ENCODE results near the gene OR6S1.
"Not testable (repeated sequence)": the region's sequence is repeated elsewhere in the genome, so short reads cannot be mapped to it uniquely, and the experiment has no call there.

Gene OR6S1

GRCh38 chr14:20675669-20676068 lies 34.2 kb upstream of the OR6S1 start:
- H3K27ac ChIP-seq = no peak overlapping the region
- peaks cover 2% of the 10 kb centered on the region for H3K9me3 ChIP-seq (ENCODE audit: severe bottlenecking)
- no peak overlapping the region for H3K4me3 ChIP-seq (ENCODE audit: low read depth, low read length)
- no peaks in the 10 kb centered on the region for H3K36me3 ChIP-seq
- TF ChIP-seq, protein P1, sequence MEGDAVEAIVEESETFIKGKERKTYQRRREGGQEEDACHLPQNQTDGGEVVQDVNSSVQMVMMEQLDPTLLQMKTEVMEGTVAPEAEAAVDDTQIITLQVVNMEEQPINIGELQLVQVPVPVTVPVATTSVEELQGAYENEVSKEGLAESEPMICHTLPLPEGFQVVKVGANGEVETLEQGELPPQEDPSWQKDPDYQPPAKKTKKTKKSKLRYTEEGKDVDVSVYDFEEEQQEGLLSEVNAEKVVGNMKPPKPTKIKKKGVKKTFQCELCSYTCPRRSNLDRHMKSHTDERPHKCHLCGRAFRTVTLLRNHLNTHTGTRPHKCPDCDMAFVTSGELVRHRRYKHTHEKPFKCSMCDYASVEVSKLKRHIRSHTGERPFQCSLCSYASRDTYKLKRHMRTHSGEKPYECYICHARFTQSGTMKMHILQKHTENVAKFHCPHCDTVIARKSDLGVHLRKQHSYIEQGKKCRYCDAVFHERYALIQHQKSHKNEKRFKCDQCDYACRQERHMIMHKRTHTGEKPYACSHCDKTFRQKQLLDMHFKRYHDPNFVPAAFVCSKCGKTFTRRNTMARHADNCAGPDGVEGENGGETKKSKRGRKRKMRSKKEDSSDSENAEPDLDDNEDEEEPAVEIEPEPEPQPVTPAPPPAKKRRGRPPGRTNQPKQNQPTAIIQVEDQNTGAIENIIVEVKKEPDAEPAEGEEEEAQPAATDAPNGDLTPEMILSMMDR (IDR thresholded peaks at IDR 0.05; ENCODE audit: low read depth, low read length) = no peak
- no peak for DNase-seq
- H3K27me3 ChIP-seq (ENCODE audit: insufficient read depth, low read depth, severe bottlenecking) = peaks cover 89% of the 10 kb centered on the region

DNA sequence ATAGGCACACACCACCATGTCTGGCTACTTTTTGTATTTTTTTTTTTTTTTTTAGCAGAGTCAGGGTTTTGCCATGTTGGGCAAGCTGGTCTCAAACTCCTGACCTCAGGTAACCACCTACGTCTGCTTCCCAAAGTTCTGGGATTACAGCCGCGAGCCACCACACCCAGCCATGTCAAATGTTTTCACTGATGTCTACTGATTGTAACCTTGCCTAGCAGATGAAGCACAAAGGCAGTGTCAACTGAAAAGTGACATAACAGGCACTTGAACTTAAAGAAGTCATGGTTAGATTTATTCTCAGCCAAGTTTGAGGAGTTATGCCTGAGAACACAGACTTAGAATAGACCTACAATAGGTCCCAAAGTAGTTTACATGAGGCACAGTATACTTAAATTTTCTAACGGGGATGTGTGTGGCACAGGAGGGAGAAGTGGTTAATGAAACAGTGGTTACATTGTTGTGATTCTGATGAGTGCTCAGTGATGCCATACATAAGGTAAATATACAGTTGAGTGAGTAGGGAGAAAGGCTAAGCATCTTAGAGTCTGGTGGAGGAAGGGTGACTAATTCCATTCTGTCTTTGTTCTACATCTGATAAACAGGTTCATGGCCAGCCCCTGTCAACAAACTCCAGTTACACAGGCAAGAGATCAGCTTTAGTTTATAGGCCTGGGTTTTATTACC lies 30.2 kb upstream of the OR6S1 start:
- no peaks in the 10 kb centered on the region for H3K9me3 ChIP-seq (ENCODE audit: severe bottlenecking)
- H3K36me3 ChIP-seq = no peaks in the 10 kb centered on the region
- no peak for DNase-seq
- TF ChIP-seq, protein P1 (IDR thresholded peaks at IDR 0.05; ENCODE audit: low read depth, low read length) = no peak
- no peak overlapping the region for H3K4me3 ChIP-seq (ENCODE audit: low read depth, low read length)
- H3K27me3 ChIP-seq (ENCODE audit: insufficient read depth, low read depth, severe bottlenecking) = peaks cover 92% of the 10 kb centered on the region
- no peak overlapping the region for H3K27ac ChIP-seq

DNA sequence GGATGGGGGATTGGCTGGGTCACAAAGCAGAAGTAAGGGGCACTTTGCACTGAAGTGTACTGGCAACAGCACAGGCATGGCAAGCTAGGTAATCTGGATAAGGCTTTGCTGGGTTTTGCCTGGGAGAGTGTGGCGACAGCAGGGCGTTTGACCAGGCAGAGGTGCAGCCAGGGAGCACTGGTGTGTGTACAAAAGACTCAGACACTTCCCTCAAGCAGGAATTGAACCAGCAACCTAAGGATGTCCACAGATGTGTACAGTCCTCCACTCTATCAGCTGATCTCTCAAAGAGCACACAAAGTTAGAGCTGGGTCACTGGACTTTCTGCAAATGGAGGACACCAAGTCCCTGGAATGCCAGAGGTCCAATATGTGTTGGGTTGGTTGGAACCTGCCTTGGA lies 27.5 kb upstream of the OR6S1 start:
- H3K9me3 ChIP-seq (ENCODE audit: severe bottlenecking) = no peaks in the 10 kb centered on the region
- no peak overlapping the region for H3K4me3 ChIP-seq (ENCODE audit: low read depth, low read length)
- DNase-seq = no peak
- H3K27me3 ChIP-seq (ENCODE audit: insufficient read depth, low read depth, severe bottlenecking) = peaks cover 91% of the 10 kb centered on the region
- H3K27ac ChIP-seq = no peak overlapping the region
- no peaks in the 10 kb centered on the region for H3K36me3 ChIP-seq
- TF ChIP-seq, protein P1 (IDR thresholded peaks at IDR 0.05; ENCODE audit: low read depth, low read length) = no peak

- Histone ChIP-seq H3K27ac (no peak overlapping the region), H3K36me3 (no peaks in the 10 kb centered on the region), H3K9me3 (ENCODE audit: severe bottlenecking) (no peaks in the 10 kb centered on the region), H3K4me3 (ENCODE audit: low read depth, low read length) (no peak overlapping the region), H3K27me3 (ENCODE audit: insufficient read depth, low read depth, severe bottlenecking) (peaks cover 91% of the 10 kb centered on the region)
- TF ChIP-seq, protein P1 (IDR thresholded peaks at IDR 0.05; ENCODE audit: low read depth, low read length) = no peak
- DNase-seq = no peak
Measured at GRCh38 chr14:20667957-20668356, 26.5 kb upstream of the OR6S1 start.

GRCh38 chr14:20666400-20666961 lies 25.0 kb upstream of the OR6S1 start:
- not testable (repeated sequence) for H3K27ac ChIP-seq; H3K36me3 ChIP-seq; DNase-seq; H3K4me3 ChIP-seq (ENCODE audit: low read depth, low read length); H3K9me3 ChIP-seq (ENCODE audit: severe bottlenecking)
- peaks cover 85% of the 10 kb centered on the region for H3K27me3 ChIP-seq (ENCODE audit: insufficient read depth, low read depth, severe bottlenecking)

GRCh38 chr14:20662968-20663732 lies 21.7 kb upstream of the OR6S1 start:
- H3K27me3 ChIP-seq (ENCODE audit: insufficient read depth, low read depth, severe bottlenecking) = peaks cover 86% of the 10 kb centered on the region
- DNase-seq = no peak
- H3K36me3 ChIP-seq = no peaks in the 10 kb centered on the region
- no peaks in the 10 kb centered on the region for H3K9me3 ChIP-seq (ENCODE audit: severe bottlenecking)
- no peak overlapping the region for H3K4me3 ChIP-seq (ENCODE audit: low read depth, low read length)
- TF ChIP-seq, protein P1 (IDR thresholded peaks at IDR 0.05; ENCODE audit: low read depth, low read length) = no peak
- no peak overlapping the region for H3K27ac ChIP-seq

All from WERI-Rb-1 (cell line).